Upper lobe of left lung (tissue), 4 donors: ENCODE data around the gene PML.

Source experiments
- EP300 ChIP-seq, 4 donors: sonication (generic); formaldehyde crosslinking; IDR thresholded peaks; one replicate each; pipeline ENCODE4 v1.5.1; 2017; ENCODE audit warnings: antibody characterized with exemption in 4 of 4, control low read depth in 2 of 4
- POLR2A ChIP-seq, 4 donors: fragments of 450-650 bp; IDR thresholded peaks; one replicate each; pipeline ENCODE4 v1.5.1; 2016 to 2017; ENCODE audit warnings: antibody characterized with exemption in 4 of 4, mild to moderate bottlenecking in 2 of 4
- POLR2AphosphoS5 ChIP-seq, 2 donors: sonication (generic); formaldehyde crosslinking; IDR thresholded peaks; one replicate each; pipeline ENCODE4 v1.5.1; 2017; ENCODE audit warnings: antibody characterized with exemption in 2 of 2
- TF ChIP-seq, protein P1 (sequence below), 6 experiments: fragments of 450-650 bp in 4 of 6; fragments of 200-600 bp in 2 of 6; sonication (generic) in 2 of 6; IDR thresholded peaks; one replicate each; pipeline ENCODE4 v1.5.1; 2016 to 2019; ENCODE audit warnings: antibody characterized with exemption in 6 of 6

DNA sequence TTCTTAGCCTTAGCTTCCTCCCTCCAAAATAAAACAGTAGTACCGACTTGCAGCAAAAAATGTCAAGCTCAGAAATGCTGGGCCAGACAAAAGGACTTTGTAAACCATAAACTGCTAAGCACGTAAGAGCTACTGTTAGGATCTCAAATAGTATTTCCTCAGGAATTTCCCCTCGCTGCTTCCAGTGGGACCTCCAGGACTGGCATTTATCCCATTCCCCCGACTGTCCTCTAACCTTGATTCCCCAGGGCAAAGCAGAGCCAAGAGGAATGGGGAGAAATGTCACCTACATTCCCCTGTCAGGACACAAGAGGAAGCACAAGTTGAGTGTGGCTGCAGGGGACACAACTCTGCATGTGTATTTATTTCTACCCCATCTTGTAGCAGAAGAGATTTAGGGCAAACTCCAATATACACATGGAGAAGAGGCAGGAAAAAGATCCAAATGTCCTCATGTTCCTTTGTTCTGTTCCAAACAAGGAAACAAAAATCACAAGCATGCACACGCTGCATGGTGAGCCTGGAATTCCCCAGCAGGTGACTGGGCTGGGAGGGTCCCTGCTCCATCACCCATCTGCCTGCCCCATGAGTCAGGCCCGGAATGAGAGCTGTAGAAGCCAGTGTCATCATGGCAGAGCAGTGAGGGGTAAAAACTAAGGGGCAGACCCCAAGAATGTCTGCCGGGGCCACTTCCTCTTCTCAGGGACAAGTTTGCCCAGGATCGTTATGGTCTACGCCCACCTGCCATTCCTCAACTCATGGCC lies 6.7 kb upstream of the PML start:
- TF ChIP-seq, protein P1, sequence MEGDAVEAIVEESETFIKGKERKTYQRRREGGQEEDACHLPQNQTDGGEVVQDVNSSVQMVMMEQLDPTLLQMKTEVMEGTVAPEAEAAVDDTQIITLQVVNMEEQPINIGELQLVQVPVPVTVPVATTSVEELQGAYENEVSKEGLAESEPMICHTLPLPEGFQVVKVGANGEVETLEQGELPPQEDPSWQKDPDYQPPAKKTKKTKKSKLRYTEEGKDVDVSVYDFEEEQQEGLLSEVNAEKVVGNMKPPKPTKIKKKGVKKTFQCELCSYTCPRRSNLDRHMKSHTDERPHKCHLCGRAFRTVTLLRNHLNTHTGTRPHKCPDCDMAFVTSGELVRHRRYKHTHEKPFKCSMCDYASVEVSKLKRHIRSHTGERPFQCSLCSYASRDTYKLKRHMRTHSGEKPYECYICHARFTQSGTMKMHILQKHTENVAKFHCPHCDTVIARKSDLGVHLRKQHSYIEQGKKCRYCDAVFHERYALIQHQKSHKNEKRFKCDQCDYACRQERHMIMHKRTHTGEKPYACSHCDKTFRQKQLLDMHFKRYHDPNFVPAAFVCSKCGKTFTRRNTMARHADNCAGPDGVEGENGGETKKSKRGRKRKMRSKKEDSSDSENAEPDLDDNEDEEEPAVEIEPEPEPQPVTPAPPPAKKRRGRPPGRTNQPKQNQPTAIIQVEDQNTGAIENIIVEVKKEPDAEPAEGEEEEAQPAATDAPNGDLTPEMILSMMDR (IDR thresholded peaks at IDR 0.05), result no peak
- TF ChIP-seq EP300 (IDR thresholded peaks at IDR 0.05), result no peak
- no peak for TF ChIP-seq POLR2A (IDR thresholded peaks at IDR 0.05)
- TF ChIP-seq POLR2AphosphoS5 (IDR thresholded peaks at IDR 0.05), result peak in 1 of 2 donors; percentile 36
